ENCODE measurements around the gene CYTH3.
"Not testable (repeated sequence)": the region's sequence is repeated elsewhere in the genome, so short reads cannot be mapped to it uniquely, and the experiment has no call there.

- TF ChIP-seq EZH2phosphoT487 (IDR thresholded peaks at IDR 0.05; ENCODE audit: low read depth, severe bottlenecking, unreplicated experiment); CTCF (IDR thresholded peaks at IDR 0.05; ENCODE audit: poor library complexity): not testable (repeated sequence)
These were observed 49.0 kb downstream of the CYTH3 start for GRCh38 chr7:6223411-6223810.

Data from hepatocyte (in vitro differentiated cells).